Upper lobe of left lung (tissue), 4 donors: ENCODE data around the gene GAB2.

ENCODE experiments used
- EP300 ChIP-seq, 4 donors: sonication (generic); formaldehyde crosslinking; IDR thresholded peaks; one replicate each; pipeline ENCODE4 v1.5.1; 2017; ENCODE audit warnings: antibody characterized with exemption in 4 of 4, control low read depth in 2 of 4
- POLR2A ChIP-seq, 4 donors: fragments of 450-650 bp; IDR thresholded peaks; one replicate each; pipeline ENCODE4 v1.5.1; 2016 to 2017; ENCODE audit warnings: antibody characterized with exemption in 4 of 4, mild to moderate bottlenecking in 2 of 4
- POLR2AphosphoS5 ChIP-seq, 2 donors: sonication (generic); formaldehyde crosslinking; IDR thresholded peaks; one replicate each; pipeline ENCODE4 v1.5.1; 2017; ENCODE audit warnings: antibody characterized with exemption in 2 of 2
- TF ChIP-seq, protein P1 (sequence below), 6 experiments: fragments of 450-650 bp in 4 of 6; fragments of 200-600 bp in 2 of 6; sonication (generic) in 2 of 6; IDR thresholded peaks; one replicate each; pipeline ENCODE4 v1.5.1; 2016 to 2019; ENCODE audit warnings: antibody characterized with exemption in 6 of 6

DNA sequence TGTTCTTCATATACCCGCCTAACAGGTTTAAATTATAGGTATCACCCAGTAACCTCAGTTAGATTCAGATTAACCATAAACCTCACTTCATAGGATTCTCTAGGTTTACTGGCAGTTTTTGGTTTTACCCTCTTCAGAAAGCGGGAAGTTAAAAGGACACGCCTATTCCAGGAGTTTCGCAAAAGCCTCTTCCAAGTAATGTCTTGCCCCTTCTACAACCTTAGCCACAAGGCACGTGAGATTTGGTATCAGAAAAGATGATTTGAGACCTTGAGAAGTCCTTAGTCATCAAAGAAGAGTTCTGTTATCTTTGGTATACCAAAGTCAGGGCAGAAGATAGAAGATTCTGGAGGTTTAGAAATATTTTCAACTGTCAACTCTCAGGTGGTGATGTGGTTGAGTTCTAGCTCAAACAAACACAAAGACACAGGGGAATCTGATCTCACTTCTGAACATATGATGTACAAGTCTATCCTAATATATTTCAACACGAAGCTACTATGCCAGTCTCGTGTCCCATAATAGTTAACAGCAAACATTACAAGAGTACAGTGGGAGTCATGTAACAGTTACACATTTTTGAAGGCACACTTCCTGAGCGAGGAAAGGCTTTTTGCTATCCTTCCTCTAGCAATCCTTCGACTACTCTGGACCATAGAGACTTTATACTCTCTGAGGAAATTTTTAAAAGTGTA, 125.4 kb downstream of the GAB2 start:
- TF ChIP-seq POLR2A (IDR thresholded peaks at IDR 0.05): no peak
- TF ChIP-seq, protein P1, sequence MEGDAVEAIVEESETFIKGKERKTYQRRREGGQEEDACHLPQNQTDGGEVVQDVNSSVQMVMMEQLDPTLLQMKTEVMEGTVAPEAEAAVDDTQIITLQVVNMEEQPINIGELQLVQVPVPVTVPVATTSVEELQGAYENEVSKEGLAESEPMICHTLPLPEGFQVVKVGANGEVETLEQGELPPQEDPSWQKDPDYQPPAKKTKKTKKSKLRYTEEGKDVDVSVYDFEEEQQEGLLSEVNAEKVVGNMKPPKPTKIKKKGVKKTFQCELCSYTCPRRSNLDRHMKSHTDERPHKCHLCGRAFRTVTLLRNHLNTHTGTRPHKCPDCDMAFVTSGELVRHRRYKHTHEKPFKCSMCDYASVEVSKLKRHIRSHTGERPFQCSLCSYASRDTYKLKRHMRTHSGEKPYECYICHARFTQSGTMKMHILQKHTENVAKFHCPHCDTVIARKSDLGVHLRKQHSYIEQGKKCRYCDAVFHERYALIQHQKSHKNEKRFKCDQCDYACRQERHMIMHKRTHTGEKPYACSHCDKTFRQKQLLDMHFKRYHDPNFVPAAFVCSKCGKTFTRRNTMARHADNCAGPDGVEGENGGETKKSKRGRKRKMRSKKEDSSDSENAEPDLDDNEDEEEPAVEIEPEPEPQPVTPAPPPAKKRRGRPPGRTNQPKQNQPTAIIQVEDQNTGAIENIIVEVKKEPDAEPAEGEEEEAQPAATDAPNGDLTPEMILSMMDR (IDR thresholded peaks at IDR 0.05): no peak
- TF ChIP-seq POLR2AphosphoS5 (IDR thresholded peaks at IDR 0.05): peak in 1 of 2 donors; percentile 79
- peak in 3 of 4 donors; percentile 11 to 70 (median 51) for TF ChIP-seq EP300 (IDR thresholded peaks at IDR 0.05)
